ENCODE measurements around the gene CSF3.

- TF ChIP-seq CTCF (IDR thresholded peaks at IDR 0.05; ENCODE audit: insufficient read depth, low read length, poor library complexity, severe bottlenecking) (no peak), EZH2phosphoT487 (conservative IDR thresholded peaks at IDR 0.05; ENCODE audit: low read length) (no peak)
These were observed 41.7 kb upstream of the CSF3 start for GRCh38 chr17:39973496-39973895.

All from SU-DHL-6 (cell line).